Measurements from ENCODE around the gene AGXT.

GRCh38 chr2:240921311-240921994 lies 52.8 kb downstream of the AGXT start:
- no peak for TF ChIP-seq BACH2 (CRISPR knock-in tag; IDR thresholded peaks at IDR 0.05; ENCODE audit: borderline replicate concordance)
- no peak for TF ChIP-seq CREB5 (CRISPR knock-in tag; IDR thresholded peaks at IDR 0.05; ENCODE audit: low read depth)
- no peak for TF ChIP-seq PATZ1 (CRISPR knock-in tag; IDR thresholded peaks at IDR 0.05; ENCODE audit: borderline replicate concordance)
- TF ChIP-seq ARNTL (CRISPR knock-in tag; IDR thresholded peaks at IDR 0.05; ENCODE audit: borderline replicate concordance, low read depth): no peak
- no peak for TF ChIP-seq TCF4 (CRISPR knock-in tag; IDR thresholded peaks at IDR 0.05; ENCODE audit: borderline replicate concordance)
- TF ChIP-seq POU6F1 (CRISPR knock-in tag; IDR thresholded peaks at IDR 0.05; ENCODE audit: borderline replicate concordance, low read depth): no peak
